ENCODE measurements around the gene IGFL1.
"Not testable (repeated sequence)": the region's sequence is repeated elsewhere in the genome, so short reads cannot be mapped to it uniquely, and the experiment has no call there.

IGFL1 gene

GRCh38 chr19:46261501-46261900 lies 32.0 kb downstream of the IGFL1 start:
- not testable (repeated sequence) for H3K27me3 ChIP-seq (ENCODE audit: control insufficient read depth in 1 of 2, insufficient read depth in 2 of 2, low read length in 2 of 2); H3K9me3 ChIP-seq (ENCODE audit: low read length); H3K9ac ChIP-seq (ENCODE audit: low read length); H3K36me3 ChIP-seq (ENCODE audit: insufficient read depth, low read length); H3K4me3 ChIP-seq (ENCODE audit: low read depth in 1 of 2, low read length in 2 of 2); H3K27ac ChIP-seq (ENCODE audit: low read depth, low read length); H3K4me1 ChIP-seq (ENCODE audit: insufficient read depth, low read length)

- not testable (repeated sequence) for H3K9ac ChIP-seq (ENCODE audit: low read length); H3K27me3 ChIP-seq (ENCODE audit: control insufficient read depth in 1 of 2, insufficient read depth in 2 of 2, low read length in 2 of 2); H3K9me3 ChIP-seq (ENCODE audit: low read length); H3K27ac ChIP-seq (ENCODE audit: low read depth, low read length); H3K4me1 ChIP-seq (ENCODE audit: insufficient read depth, low read length); H3K36me3 ChIP-seq (ENCODE audit: insufficient read depth, low read length); H3K4me3 ChIP-seq (ENCODE audit: low read depth in 1 of 2, low read length in 2 of 2)
Measured at GRCh38 chr19:46262684-46263296, 33.2 kb downstream of the IGFL1 start.

DNA sequence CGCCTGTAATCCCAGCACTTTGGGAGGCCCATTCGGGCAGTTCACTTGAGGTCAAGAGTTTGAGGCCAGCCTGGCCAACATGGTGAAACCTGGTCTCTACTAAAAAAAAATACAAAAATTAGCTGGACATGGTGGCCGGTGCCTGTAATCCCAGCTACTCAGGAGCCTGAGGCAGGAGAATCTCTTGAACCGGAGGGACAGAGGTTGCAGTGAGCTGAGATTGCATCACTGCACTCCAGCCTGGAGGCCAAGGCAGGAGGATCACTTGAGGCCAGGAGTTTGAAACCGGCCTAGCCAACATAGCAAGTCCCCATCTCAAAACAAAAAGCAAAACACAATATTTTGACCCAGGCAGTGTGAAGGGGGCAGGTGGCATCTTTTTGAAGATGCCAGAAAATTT lies 35.3 kb downstream of the IGFL1 start:
- not testable (repeated sequence) for H3K27me3 ChIP-seq (ENCODE audit: control insufficient read depth in 1 of 2, insufficient read depth in 2 of 2, low read length in 2 of 2); H3K9ac ChIP-seq (ENCODE audit: low read length); H3K27ac ChIP-seq (ENCODE audit: low read depth, low read length); H3K9me3 ChIP-seq (ENCODE audit: low read length); H3K4me1 ChIP-seq (ENCODE audit: insufficient read depth, low read length); H3K36me3 ChIP-seq (ENCODE audit: insufficient read depth, low read length); H3K4me3 ChIP-seq (ENCODE audit: low read depth in 1 of 2, low read length in 2 of 2)

GRCh38 chr19:46265217-46265828 lies 35.8 kb downstream of the IGFL1 start:
- H3K9me3 ChIP-seq (ENCODE audit: low read length), result no peaks in the 10 kb centered on the region
- H3K27me3 ChIP-seq (ENCODE audit: control insufficient read depth in 1 of 2, insufficient read depth in 2 of 2, low read length in 2 of 2), result peaks cover 0 to 9% of the 10 kb centered on the region in 2 donors
- no peak overlapping the region for H3K9ac ChIP-seq (ENCODE audit: low read length)
- H3K27ac ChIP-seq (ENCODE audit: low read depth, low read length), result no peak overlapping the region
- H3K4me3 ChIP-seq (ENCODE audit: low read depth in 1 of 2, low read length in 2 of 2), result no peak overlapping the region
- H3K4me1 ChIP-seq (ENCODE audit: insufficient read depth, low read length), result no peaks in the 10 kb centered on the region
- no peaks in the 10 kb centered on the region for H3K36me3 ChIP-seq (ENCODE audit: insufficient read depth, low read length)

DNA sequence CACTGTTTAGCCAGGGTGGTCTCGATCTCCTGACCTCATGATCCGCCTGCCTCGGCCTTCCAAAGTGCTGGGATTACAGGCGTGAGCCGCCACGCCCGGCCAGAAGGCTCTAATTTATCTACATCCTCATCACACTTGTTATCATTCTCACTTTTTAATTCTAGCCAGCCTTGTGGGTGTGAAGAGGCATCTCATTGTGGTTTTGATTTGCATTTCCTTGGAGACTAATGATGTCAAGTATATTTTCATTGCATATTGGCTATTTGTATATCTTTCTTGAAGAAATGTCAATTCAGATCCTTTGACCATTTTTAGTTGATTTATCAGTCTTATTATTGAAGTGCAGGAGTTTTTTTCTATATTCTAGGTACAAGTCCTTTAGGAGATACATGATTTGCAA lies 39.6 kb downstream of the IGFL1 start:
- no peaks in the 10 kb centered on the region for H3K4me1 ChIP-seq (ENCODE audit: insufficient read depth, low read length)
- H3K36me3 ChIP-seq (ENCODE audit: insufficient read depth, low read length), result no peaks in the 10 kb centered on the region
- H3K27ac ChIP-seq (ENCODE audit: low read depth, low read length), result no peak overlapping the region
- no peaks in the 10 kb centered on the region for H3K9me3 ChIP-seq (ENCODE audit: low read length)
- no peak overlapping the region for H3K4me3 ChIP-seq (ENCODE audit: low read depth in 1 of 2, low read length in 2 of 2)
- peaks cover 0 to 3% of the 10 kb centered on the region in 2 donors for H3K27me3 ChIP-seq (ENCODE audit: control insufficient read depth in 1 of 2, insufficient read depth in 2 of 2, low read length in 2 of 2)
- no peak overlapping the region for H3K9ac ChIP-seq (ENCODE audit: low read length)

DNA sequence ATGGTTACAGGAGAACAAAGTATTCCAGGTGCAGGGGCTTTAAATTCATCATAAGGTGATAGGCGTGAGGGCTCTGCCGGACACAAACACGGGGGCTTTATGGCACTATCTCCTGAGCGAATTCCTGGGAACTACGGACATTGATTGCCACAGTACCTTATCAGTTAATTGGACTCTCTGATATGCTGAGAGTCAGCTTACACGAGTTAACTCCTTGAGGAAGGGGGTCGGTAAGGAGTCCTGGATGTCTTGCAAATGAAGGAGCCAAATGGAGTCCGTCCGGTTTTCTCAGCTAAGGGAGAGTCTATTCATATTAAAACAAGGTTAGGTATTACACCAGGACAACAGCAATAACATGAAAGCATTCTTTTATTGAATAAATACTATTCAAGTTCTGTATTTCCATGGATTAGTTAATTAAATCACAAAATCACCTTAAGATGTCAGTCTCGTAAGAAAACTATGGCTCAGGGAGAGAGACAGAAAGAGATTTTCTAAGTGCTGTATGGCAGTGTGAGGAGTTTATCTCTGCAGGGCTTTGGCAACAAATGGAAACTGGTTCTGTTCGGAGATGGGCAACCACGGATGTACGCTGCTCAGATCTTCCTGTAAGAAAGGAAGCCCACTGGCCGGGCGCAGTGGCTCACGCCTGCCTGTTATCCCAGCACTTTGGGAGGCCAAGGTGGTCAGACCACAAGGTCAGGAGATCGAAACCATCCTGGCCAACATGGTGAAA lies 41.1 kb downstream of the IGFL1 start:
- Histone ChIP-seq H3K4me1 (ENCODE audit: insufficient read depth, low read length) (no peaks in the 10 kb centered on the region), H3K9ac (ENCODE audit: low read length) (no peak overlapping the region), H3K4me3 (ENCODE audit: low read depth in 1 of 2, low read length in 2 of 2) (no peak overlapping the region), H3K36me3 (ENCODE audit: insufficient read depth, low read length) (no peaks in the 10 kb centered on the region), H3K9me3 (ENCODE audit: low read length) (no peaks in the 10 kb centered on the region), H3K27ac (ENCODE audit: low read depth, low read length) (no peak overlapping the region), H3K27me3 (ENCODE audit: control insufficient read depth in 1 of 2, insufficient read depth in 2 of 2, low read length in 2 of 2) (peaks cover 0 to 3% of the 10 kb centered on the region in 2 donors)

DNA sequence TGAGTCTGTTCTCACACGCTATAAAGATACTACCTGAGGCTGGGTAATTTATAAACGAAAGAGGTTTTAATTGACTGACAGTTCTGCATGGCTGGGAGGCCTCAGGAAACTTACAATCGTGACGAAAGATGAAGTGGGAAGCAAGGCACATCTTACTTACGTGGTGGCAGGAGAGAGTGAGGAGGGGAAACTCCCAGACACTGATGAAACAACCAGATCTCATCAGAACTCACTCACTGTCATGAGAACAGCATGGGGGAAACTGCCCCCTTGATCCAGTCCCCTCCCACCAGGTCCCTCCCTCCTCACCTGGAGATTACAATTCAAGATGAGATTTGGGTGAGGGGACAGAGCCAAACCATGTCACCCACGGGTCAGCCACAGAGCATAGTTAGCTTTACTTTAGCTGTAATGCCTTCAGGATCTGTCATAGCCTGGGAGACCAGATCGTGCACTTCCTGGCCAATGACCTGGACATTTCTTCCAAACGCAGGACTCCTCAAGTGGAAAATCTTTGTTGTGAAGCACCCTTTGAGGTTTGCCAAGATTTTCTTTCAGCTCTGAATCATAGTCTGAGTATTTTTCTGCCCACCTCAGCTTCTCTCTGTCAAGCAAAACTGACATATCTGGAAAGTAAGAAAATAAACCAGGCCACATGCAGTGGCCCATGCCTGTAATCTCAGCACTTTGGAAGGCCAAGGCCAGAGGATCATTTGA lies 42.1 kb downstream of the IGFL1 start:
- Histone ChIP-seq H3K27ac (ENCODE audit: low read depth, low read length) (no peak overlapping the region), H3K4me1 (ENCODE audit: insufficient read depth, low read length) (no peaks in the 10 kb centered on the region), H3K27me3 (ENCODE audit: control insufficient read depth in 1 of 2, insufficient read depth in 2 of 2, low read length in 2 of 2) (peaks cover 0 to 3% of the 10 kb centered on the region in 2 donors), H3K36me3 (ENCODE audit: insufficient read depth, low read length) (no peaks in the 10 kb centered on the region), H3K9ac (ENCODE audit: low read length) (no peak overlapping the region), H3K4me3 (ENCODE audit: low read depth in 1 of 2, low read length in 2 of 2) (no peak overlapping the region), H3K9me3 (ENCODE audit: low read length) (no peaks in the 10 kb centered on the region)

- not testable (repeated sequence) for H3K36me3 ChIP-seq (ENCODE audit: insufficient read depth, low read length); H3K4me1 ChIP-seq (ENCODE audit: insufficient read depth, low read length); H3K9ac ChIP-seq (ENCODE audit: low read length); H3K27ac ChIP-seq (ENCODE audit: low read depth, low read length); H3K4me3 ChIP-seq (ENCODE audit: low read depth in 1 of 2, low read length in 2 of 2); H3K9me3 ChIP-seq (ENCODE audit: low read length); H3K27me3 ChIP-seq (ENCODE audit: control insufficient read depth in 1 of 2, insufficient read depth in 2 of 2, low read length in 2 of 2)
Measured at GRCh38 chr19:46273931-46274330, 44.4 kb downstream of the IGFL1 start.

DNA sequence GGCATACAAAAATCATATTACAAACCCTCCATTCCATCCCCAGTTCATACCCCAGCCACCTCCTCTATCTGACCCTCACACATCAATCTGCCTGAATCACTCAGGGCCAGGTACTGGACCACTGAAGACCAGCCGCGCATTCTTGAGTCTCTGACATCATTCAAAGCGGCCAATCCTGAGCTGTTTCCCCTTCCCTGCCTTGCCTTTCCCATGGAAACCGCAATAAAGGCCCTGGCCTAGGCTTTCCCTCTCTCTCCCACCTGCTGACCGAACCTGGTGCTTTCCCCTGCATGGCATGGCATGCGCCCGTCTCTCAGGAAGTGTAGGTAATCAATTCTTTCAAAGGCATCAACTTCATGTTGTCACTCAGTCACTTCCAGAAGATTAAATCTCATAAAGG lies 49.6 kb downstream of the IGFL1 start:
- H3K4me3 ChIP-seq (ENCODE audit: low read depth in 1 of 2, low read length in 2 of 2), result no peak overlapping the region
- H3K4me1 ChIP-seq (ENCODE audit: insufficient read depth, low read length), result no peaks in the 10 kb centered on the region
- no peaks in the 10 kb centered on the region for H3K9me3 ChIP-seq (ENCODE audit: low read length)
- H3K9ac ChIP-seq (ENCODE audit: low read length), result no peak overlapping the region
- no peaks in the 10 kb centered on the region for H3K36me3 ChIP-seq (ENCODE audit: insufficient read depth, low read length)
- no peaks in the 10 kb centered on the region for H3K27me3 ChIP-seq (ENCODE audit: control insufficient read depth in 1 of 2, insufficient read depth in 2 of 2, low read length in 2 of 2)
- H3K27ac ChIP-seq (ENCODE audit: low read depth, low read length), result no peak overlapping the region
